Cardiac muscle cell (in vitro differentiated cells and primary cell): ENCODE results near the gene RAI14. TPM values are rescaled to one million over a fixed set of nuclear protein-coding genes. Genes with fewer than 3 reads are reported as not detected.
A peak's percentile ranks its signal among the peaks of the same experiment; 100 is the strongest.

Experiments
- DNase-seq, 2 donors: peaks; one replicate each; pipeline versions ENCODE4 v3.0.0 to v3.0.0-alpha.2; 2010 to 2017; ENCODE audit warnings: low read depth in 1 of 2, low spot score in 1 of 2
- H3K27ac ChIP-seq: fragments of 200-600 bp; sonication (generic); 2 replicates; pipeline ENCODE4 v1.5.1; 2016
- H3K27me3 ChIP-seq: fragments of 200-600 bp; sonication (generic); 2 replicates; pipeline ENCODE4 v1.6.0; 2016; ENCODE audit warnings: control low read depth
- H3K36me3 ChIP-seq: fragments of 200-600 bp; sonication (generic); 2 replicates; pipeline ENCODE4 v1.5.1; 2016; ENCODE audit warnings: control low read depth
- H3K4me1 ChIP-seq: fragments of 200-600 bp; sonication (generic); 2 replicates; pipeline ENCODE4 v1.8.1; 2017; ENCODE audit warnings: low read depth, mild to moderate bottlenecking, mixed run types
- H3K4me3 ChIP-seq: fragments of 200-600 bp; sonication (generic); 2 replicates; pipeline ENCODE4 v1.5.1; 2016; ENCODE audit warnings: mild to moderate bottlenecking
- H3K9me3 ChIP-seq: fragments of 200-600 bp; sonication (generic); 2 replicates; pipeline ENCODE4 v1.5.1; 2017; ENCODE audit warnings: low read depth, mild to moderate bottlenecking, control low read depth
- CTCF ChIP-seq: IDR thresholded peaks from 2 replicates; pipeline ENCODE4 v1.5.1; 2012; ENCODE audit warnings: low read depth, mild to moderate bottlenecking, low read length
- polyA plus RNA-seq: library from polyadenylated mRNA; unstranded; fragments of >200 nt; fragmentation: Nextera tagmentation; extraction: Ambion mirVana; gene quantifications from 2 replicates; pipeline ENCODE4 v1.2.1, GENCODE V29; 2016
- total RNA-seq: library from RNA; depleted of rRNA; stranded (reverse); fragments of >200 nt; gene quantifications from 2 replicates; pipeline ENCODE4 v1.2.3, GENCODE V29; 2016

RAI14 gene
- total and polyA plus RNA-seq, 2 experiments from 2014 or later = 9.6 to 11.6 TPM

- no peak for DNase-seq
- Histone ChIP-seq H3K36me3 (no peaks in the 10 kb centered on the region), H3K27me3 (no peaks in the 10 kb centered on the region), H3K27ac (no peak overlapping the region), H3K4me3 (no peak overlapping the region), H3K9me3 (no peaks in the 10 kb centered on the region), H3K4me1 (no peaks in the 10 kb centered on the region)
- no peak for TF ChIP-seq CTCF
These were observed 7.9 kb upstream of the RAI14 start for GRCh38 chr5:34648039-34648839.

GRCh38 chr5:34648840-34649158, 7.3 kb upstream of the RAI14 start:
- Histone ChIP-seq H3K4me1 (no peaks in the 10 kb centered on the region), H3K4me3 (no peak overlapping the region), H3K27ac (no peak overlapping the region), H3K9me3 (no peaks in the 10 kb centered on the region), H3K36me3 (no peaks in the 10 kb centered on the region), H3K27me3 (no peaks in the 10 kb centered on the region)
- TF ChIP-seq CTCF = no peak
- no peak for DNase-seq

- no peak for TF ChIP-seq CTCF
These were observed 4.3 kb upstream of the RAI14 start for GRCh38 chr5:34651791-34652190.

GRCh38 chr5:34652466-34652865, 3.7 kb upstream of the RAI14 start:
- TF ChIP-seq CTCF = no peak

More at GRCh38 chr5:34651791-34652190, 4.3 kb upstream of the RAI14 start:
- DNase-seq = no peak
- H3K4me3 ChIP-seq = no peak overlapping the region
- no peaks in the 10 kb centered on the region for H3K4me1 ChIP-seq
- no peaks in the 10 kb centered on the region for H3K9me3 ChIP-seq
- H3K27ac ChIP-seq = no peak overlapping the region
- H3K36me3 ChIP-seq = no peaks in the 10 kb centered on the region
- H3K27me3 ChIP-seq = no peaks in the 10 kb centered on the region

GRCh38 chr5:34652914-34653313, 3.2 kb upstream of the RAI14 start:
- Histone ChIP-seq H3K4me1 (peaks cover 3% of the 10 kb centered on the region), H3K4me3 (no peak overlapping the region), H3K36me3 (no peaks in the 10 kb centered on the region), H3K27me3 (no peaks in the 10 kb centered on the region), H3K27ac (no peak overlapping the region), H3K9me3 (no peaks in the 10 kb centered on the region)
- no peak for TF ChIP-seq CTCF
- DNase-seq = peak in 1 of 2 donors; percentile 78

More at GRCh38 chr5:34652466-34652865, 3.7 kb upstream of the RAI14 start:
- Histone ChIP-seq H3K36me3 (no peaks in the 10 kb centered on the region), H3K9me3 (no peaks in the 10 kb centered on the region), H3K27ac (no peak overlapping the region), H3K27me3 (no peaks in the 10 kb centered on the region), H3K4me1 (no peaks in the 10 kb centered on the region), H3K4me3 (no peak overlapping the region)
- no peak for DNase-seq
